AG08396 (cell line): ENCODE data around the gene ZNF641.

ENCODE experiments used
- DNase-seq: peaks from one replicate; pipeline ENCODE4 v3.0.0; 2012; ENCODE audit warnings: low spot score, mixed read lengths

ZNF641 gene

DNA sequence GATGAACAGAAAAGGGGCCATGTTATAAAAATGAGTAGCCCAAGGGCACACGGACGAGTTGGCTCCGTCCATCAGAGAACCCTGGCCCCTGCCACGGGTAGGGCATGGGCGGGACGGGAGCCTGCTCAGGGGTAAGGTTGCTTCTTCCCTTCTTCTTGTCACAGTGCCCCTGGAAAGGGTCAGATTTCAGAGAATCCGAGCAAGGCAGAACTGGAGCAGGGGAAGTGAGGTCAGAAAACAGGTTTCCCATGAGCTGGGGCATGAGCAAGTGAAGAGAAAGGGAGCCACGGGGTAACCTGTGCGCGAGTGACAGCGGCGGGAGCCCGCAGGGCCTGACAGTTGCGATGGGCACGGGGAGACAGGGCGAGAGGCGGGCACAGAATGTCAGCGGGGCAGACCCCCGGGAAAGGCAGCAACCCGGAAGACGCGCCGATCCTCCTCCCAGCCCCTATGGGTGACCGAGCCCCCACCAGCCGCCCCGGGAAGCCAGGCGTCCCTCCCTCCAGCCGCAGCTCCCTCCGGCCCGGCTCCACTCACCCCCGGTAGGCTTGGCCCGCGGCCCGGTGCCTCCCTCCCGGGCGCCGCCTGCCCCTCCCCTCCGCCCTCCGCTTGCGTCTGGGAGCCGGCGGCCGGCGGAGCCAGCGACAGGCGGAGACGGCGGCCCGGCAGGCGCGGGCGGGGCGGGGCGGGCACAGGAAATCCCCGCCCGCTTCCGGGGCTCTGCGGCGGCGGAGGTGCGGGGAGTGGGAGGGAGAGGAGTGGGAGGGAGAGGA lies at the start of gene ZNF641:
Gene ZNF641 (minus strand): TSS at position 671 of the 773 bp plus-strand sequence. CDS start 2,829 bp downstream, outside the sequence.
- peak; percentile 89 for DNase-seq

DNA sequence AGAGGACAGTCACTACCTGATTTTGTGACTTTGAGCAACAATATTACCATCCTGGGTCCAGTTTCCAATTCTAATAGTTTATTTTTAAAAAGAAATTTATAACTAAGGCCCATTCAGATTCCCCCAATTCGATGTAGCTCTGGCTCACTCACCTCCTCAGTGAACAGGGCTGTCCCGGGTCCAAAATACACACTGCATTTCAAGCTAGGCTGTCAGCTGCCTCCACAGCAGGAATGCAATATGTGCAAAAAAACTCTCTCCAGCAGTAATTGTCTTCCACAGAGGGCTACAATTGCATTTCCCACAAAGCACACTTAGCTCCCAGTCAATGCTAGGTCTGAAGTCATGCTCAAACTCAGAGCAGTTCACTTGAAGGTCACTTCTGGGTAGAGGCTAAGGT lies 39.3 kb upstream of the ZNF641 start:
- DNase-seq: no peak

DNA sequence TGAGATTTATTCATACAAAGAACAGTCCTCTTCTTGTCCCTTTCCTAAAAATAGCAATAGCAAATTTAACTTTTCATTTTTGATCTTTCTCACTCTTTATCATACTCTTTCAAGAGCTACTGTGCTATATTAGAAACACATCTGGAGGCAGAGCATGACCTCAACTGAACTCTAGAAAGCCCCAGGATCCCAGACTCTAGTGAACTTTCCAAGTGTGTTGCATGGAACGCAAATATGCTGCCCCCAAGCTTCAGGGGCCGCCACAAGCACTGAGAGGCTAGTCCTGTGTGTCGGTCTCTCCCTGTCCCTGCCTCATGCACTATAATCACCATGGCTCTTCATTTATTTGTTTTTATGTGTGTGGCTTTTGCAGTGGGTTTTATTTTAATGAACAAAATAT lies 38.7 kb upstream of the ZNF641 start:
- DNase-seq: no peak

DNA sequence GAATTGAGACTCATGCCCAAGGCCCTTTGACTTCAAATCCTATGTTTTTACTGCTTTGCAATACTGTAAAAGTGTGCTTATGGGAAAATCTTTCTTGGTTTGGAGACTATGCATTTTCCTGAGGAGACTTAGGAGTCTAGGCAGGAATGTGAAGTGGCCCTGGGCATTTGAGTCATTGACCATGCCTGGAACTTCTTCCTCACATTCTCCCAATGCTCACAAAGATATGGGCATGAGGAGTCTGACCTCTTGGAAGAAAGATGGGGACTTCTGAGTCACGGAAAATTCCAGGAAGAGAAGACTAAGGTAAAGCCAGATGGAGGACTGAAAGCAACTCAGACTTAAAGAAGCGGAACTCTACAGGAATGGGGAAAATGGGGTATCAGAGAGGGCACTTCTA lies 38.2 kb upstream of the ZNF641 start:
- no peak for DNase-seq

DNA sequence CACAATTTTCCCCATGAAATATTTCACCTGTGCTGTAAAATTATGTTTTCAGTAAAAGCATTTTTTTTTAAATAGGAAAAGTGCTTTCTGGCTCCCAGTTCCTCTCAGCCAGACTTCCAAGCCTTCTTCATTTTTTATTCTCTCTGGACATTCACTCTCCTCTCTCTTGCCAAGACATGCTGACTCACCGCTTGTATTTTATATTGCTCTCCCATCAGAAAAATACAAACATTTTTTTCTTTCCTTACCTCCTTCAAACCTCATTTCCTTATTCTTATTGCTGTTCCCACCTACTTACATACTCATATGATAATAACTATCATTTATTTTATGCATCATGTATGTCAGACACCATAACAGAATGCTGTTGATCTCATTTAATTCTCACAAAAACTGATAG lies 37.7 kb upstream of the ZNF641 start:
- DNase-seq: no peak

DNA sequence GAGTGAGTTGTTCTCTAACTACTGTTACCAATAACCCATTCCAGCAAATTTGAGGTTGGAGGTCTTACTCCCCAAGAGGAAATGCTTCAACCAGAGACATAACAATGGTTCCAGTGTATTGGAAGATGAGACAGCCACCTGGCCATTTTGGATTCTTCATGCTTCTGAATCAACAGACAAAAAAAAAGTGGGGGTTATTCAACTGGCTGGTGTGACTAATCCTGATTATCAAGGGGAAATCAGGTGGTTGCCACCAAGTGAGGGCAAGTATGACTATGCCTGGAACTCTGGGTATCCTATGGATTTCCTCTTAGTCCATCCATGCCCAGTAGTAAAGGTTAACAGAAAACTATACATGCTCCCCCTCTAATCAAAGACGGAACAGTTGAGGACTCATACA lies 29.9 kb upstream of the ZNF641 start:
- no peak for DNase-seq

DNA sequence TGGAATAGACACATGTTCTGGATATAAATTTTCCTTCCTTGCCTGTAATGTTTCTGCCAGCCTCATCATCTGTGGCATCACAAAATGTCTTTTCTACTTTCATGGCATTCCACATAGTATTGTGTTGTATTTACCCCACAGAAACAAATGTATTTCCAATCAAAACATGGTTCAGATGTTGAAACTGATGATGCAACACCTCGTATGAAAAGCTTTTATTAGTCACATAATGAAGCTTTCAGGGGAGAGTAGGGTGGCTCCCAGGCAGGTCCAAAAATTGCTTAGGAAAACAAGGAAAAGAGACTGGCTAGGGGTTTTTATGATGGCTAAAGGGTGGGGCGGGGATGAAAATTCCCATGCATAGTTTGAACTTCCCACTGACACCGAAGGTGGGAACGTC lies 29.1 kb upstream of the ZNF641 start:
- no peak for DNase-seq

DNA sequence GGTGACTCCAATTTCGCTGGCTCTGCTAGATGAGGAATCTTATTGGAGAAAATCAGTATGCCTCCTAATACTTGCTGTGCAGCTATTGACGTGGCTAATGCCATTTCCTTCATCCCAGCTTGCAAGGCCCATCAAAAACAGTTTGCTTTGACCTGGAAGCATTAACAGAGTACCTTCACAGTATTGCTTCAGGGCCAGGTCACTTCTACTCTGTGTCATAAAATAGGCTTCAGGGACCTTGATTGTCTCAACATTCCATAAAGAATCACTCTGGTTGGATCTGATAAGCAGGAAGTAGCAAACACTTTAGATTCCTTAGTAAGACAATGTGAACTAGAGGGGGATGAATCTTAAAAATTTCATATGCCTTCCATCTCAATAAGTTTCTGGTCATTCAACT lies 26.9 kb upstream of the ZNF641 start:
- no peak for DNase-seq

DNA sequence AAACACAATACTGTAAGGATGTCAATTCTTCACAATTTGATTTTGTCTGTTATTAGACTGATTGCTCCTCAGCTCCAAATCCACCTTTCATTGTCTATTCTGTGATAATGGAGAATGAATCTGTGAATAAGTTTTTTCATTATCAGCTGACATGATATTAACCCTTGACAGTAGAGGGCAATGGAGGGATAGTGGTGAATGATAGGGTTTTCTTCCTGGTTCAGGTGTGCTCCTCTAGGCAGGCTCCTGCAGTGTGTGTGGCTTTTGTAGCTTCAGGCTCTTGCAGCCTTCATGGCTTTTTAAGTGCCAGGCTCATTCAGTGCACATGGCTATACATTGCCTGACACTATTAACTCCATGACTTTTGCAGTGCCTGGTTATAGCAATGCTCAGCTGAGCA lies 23.4 kb upstream of the ZNF641 start:
- no peak for DNase-seq

DNA sequence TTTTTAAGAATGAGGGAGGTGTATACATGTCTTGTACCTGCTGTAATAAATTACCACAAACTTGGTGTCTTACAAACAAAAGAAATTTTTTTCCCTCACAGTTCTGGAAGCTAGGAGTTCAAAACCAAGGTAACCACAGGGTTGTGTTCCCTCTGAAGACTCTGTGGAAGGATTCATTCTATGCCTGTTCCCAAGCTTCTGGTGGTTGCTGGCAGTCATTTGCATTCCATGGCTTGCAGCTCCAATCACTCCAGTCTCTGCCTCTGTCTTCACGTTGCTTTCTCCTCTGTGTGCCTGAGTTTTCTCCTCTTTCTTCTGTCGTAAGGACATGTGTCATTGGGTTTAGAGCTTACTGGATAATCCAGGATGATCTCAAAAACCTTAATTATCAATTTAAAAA lies 15.4 kb upstream of the ZNF641 start:
- no peak for DNase-seq

DNA sequence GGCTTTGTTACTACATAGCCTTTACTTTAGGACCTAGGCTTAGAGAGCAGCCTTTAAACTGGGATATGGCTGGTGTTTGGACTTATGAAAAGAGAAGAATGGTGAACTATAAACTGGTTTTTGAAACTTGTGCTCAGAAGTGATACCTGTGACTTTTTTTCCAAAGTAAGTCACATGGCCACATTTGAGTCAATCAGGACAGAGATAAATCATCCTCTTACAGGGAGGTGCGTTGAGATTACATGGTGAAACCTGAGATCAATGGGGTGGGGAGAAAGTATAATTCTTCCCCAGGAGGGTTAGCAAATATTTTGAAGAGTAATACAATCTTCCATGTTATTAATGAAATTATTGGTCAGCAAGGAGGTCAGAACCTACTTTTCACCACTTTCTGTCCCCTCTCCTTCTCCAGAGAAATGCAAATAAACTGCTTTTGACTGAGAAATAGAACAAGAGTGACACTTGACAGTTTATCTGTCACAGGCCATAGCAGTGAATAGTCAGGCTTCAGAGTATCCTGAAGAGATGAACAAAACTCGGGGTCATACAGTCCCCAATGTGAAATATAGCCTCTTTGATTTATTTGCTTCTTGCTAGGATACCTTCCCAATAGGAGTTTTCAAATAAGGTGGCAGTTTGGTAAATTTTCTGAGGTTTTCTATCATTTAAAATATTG lies 11.1 kb upstream of the ZNF641 start:
- DNase-seq: no peak

DNA sequence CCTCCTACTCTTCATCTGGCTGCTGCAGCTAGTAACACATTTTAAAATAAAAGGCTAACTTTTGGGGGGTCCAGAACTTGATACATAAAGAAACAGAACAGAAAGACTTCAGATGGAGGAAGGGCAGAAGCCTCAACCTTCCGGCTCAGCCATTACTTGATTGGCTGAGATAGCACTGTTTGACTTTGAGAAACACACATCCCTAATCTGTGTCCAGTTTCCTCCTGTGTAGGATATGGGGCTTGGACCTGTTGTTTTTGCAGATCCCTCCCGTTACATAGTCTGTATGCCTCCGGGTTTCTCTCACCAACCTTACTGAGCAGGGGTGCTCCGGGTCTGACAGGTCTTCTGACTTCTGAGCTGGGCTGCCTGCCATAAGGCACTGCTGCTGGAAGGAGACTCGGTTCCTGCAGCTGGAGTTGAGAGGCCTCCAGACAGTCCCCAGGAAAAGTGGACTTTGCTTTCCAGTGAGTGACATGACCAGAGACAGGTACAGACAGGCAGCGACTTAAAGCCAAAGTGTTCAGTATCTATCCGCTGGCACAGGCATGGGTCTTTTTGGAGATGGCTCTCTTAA lies 8.3 kb upstream of the ZNF641 start:
- no peak for DNase-seq

DNA sequence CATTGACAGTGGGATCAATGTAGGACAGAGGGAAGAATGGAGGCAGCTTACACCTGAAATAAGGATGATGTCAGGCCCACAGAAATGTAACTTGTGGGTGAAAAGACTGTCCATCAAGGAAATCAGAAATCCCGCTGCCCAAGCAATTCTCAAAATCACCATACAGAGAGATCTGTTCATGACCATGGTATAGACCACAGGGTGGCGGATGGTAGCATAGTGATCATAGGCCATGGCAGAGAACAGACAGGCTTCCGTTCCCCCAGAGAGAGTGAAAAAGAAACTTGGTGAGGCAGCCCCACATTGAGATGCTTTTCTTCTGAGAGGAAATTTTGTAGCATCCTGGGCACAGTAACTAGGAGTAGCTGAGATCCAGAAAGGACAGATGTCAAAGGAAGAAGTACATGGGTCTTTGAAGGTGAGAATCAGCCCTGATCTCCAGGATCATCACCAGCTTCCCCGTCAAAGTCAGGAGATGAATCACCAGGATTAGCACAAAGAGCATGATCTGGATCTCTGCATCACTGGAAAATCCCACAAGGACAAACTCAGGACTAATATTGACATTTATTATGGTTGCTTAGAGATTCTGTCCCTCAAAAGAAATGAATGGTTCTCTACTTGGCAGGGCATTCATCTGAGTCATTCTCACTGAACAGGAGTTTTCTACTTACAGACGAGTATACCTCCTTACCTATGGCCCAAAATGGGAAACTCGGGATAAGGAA lies 5.5 kb upstream of the ZNF641 start:
- no peak for DNase-seq

DNA sequence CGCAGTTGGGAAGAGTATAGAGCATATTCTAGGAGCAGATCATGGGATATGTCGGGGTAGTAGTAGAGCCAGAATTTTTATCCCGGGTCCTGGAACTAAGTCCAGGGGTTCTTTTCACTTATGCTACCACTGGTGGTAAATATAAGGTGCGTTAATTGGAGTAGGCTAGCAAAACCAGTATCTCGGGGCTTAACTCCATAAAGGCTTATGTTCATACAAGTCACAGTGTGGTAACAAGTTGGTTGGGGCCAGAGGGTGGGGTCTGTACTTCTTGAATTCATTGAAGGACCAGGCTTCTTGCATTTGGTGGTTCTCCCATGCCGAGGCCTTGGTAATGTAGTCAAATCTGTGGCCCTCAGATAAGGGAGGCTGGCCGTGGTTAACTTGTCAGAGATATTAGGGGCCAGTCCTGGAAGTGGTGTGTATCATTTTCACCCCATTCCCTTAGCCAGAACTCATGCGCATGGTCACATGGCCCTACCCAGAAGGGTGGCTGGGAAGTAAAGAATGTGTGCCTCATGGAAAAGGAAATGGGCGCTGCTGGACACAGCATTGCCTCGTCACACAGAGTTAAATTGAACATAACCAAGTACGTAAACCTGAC lies 1.5 kb upstream of the ZNF641 start:
- DNase-seq: no peak

DNA sequence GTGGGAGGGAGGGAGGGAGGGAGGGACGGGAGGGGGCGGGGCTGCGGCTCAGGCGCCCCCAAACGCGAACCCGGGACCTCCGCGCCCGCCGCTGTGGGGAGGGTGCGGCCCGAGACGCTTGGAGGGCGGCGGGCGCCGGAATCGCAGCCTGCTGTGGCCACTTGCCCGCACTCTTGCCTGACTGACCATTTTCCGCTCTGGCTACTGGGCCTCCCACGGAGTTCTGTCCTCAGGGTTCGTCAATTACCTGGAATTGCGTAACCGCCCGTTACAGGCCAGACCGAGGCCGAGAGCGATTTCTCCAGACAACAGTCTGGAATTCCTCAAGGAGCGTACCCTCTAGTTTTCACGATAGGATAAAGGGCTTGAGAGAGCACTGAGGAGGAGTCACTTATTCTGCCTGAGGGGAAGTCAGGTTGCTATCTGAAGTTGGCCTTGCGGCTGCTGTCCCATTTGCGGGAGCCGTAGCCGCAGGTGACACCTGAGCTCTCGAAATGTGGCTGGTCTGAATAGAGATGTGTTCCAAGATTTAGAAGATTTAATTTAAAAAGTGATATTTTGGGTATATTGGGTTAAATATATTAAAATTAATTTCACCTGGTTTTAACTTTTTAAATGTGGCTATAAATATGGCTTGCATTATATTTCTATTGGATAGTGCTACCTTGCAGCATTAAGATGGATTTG lies 446 bp upstream of the ZNF641 start:
- peak; percentile 73 for DNase-seq

DNA sequence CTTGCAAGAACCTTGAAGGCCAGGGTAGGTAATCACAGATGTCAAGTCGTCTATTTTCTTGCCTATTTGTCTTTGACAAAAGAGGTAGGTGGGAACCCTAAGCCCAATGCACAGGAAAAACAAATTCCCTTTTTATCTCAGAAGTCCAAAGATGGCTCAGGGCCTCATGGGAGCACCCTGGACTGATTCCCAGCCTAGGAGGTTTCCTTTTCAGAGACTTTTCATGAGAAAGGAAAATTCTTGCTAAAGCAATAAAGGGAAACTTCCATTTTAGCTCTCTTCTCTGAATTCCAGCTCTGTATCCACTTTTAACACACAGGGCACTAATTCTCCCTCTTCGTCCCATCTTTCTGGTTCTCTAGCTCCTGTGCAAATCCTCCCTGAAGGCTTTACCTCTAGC lies 1.2 kb downstream of the ZNF641 start:
- DNase-seq: peak; percentile 4

DNA sequence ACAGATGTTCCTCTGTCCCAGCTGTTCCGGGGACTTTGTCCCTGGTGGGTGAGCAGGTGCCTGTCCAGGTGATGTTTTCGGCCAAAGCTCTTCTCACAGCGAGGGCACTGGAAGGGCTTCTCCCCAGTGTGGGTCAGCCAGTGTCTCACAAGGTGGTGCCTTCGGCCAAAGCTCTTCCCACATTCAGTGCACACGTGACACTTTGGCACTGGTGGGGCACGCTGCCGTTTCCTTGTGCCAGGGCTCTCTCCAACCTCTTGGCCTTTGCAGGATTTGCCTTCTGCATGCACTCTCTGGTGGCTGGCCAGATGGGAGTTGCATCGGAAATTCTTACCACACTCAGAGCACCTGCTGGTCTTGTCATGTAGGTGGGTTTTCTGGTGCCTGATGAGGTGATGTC lies 7.7 kb downstream of the ZNF641 start:
- DNase-seq: no peak

DNA sequence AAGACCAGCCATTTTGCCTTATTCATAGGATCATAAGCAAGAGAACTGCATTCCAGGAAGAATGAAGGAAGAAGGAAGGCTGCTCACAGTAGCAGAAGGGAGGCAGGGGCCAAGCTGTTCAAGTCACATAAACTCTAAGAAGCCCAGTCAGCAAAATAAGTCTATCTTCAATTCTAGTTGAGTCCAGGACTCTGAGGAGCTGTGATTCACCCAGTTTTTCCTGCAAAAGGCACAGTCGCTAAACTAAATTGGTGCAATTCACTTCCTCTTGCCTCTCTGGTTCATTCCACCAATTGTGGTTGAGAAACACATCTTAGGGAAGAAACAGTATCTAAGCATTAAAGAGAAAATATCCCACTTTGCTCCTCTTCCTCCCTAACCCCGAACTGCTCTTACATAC lies 9.8 kb downstream of the ZNF641 start:
- no peak for DNase-seq

DNA sequence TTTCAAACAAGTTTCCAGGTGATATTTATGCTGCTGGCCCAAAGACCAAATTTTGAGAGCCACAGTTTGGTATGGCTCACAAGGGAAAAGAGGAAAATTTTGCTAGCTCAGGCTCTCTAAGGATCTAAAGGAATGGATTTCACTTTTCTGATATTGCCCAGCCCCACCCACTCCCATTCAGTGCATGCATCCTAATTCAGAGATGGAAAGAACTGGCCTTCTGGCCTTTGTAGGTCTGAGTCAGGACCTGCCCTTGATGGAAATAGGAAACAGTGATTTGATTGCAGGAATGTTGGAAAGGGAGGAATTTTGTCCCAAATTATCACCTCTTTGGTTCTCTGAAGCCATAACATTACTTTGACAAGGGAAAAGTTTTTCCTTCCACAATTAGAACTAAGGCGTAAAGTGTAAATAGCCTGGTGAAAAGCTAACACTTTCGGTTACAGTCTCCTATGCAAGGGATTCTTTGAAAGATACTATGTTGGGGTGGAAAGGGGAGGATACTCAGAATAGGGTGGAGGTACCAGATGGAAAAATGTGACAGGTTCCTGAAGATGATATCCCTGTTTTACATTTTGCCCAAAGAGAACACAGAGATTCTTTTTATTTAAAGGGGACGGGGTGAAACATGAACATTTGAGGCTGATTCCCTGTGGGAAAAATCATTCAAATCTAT lies 11.1 kb downstream of the ZNF641 start:
- no peak for DNase-seq

DNA sequence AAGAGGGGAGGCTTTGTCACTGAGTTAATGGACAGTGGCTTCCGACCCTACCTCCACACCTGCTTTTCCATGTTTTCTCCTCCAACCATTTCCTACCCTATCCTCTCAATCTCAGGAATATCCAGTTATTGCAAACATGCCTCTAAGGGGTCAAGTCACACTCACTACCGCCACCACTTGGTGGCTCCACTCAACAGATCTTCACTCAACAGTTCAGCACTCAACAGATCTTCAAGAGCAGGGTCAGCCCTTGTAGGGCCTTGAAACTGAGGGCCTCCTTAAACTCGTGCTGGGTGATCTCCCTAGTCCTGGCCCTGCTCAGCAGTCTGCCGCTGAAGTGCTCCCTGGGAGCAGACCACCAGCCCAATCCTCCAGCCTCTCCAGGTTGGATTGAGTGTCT lies 14.2 kb downstream of the ZNF641 start:
- DNase-seq: no peak

DNA sequence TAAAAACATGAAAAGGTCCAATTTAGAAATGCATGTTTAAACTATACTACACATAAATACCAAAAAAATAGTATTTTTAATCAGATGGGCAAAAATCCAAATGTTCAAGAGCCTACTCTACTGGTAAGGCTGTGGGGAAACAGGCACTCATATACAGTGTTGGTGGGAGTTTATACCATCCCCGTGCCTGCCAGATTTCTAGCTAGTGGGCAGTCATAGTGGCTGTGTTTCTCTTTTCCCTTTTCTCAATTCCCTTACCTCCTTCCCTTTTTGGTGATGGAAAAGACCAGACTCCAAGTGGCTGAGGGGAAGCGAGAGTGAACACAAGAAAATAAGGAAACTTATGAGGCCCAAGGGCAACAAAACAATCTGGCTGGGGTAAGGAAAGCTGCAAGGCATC lies 14.7 kb downstream of the ZNF641 start:
- no peak for DNase-seq
